Lung (tissue), 12 donors: ENCODE data around the gene GREB1. TPM values are rescaled to one million over a fixed set of nuclear protein-coding genes. Genes with fewer than 3 reads are reported as not detected.

Experiments
- ATAC-seq: fragments of 200-7000 bp; cut with Tn5 transposase; one replicate; pipeline ENCODE4 v1.9.1; 2020; ENCODE audit warnings: moderate number of reproducible peaks; ENCODE audit not compliant: insufficient read depth, low FRiP score
- DNase-seq, 3 donors: peaks; one replicate each; pipeline ENCODE4 v3.0.0-alpha.2; 2013 to 2017
- H3K27ac ChIP-seq, 2 donors: one replicate each; pipeline ENCODE4 v1.5.1; 2013; ENCODE audit warnings: mild to moderate bottlenecking in 2 of 2, moderate library complexity in 2 of 2, control low read depth in 1 of 2, inconsistent platforms in 1 of 2, low read depth in 1 of 2, low read length in 1 of 2
- H3K27me3 ChIP-seq, 3 donors: one replicate each; pipeline ENCODE4 v1.5.1; 2013; ENCODE audit warnings: low read length in 2 of 3; ENCODE audit not compliant: control insufficient read depth in 3 of 3, insufficient read depth in 3 of 3
- H3K36me3 ChIP-seq, 4 donors: one replicate each; pipeline ENCODE4 v1.5.1; 2013; ENCODE audit warnings: low read length in 4 of 4, mild to moderate bottlenecking in 1 of 4, moderate library complexity in 1 of 4; ENCODE audit not compliant: control insufficient read depth in 4 of 4, insufficient read depth in 4 of 4
- H3K4me1 ChIP-seq, 5 donors: one replicate each; pipeline ENCODE4 v1.5.1; 2013; ENCODE audit warnings: low read length in 5 of 5, mild to moderate bottlenecking in 2 of 5, moderate library complexity in 1 of 5; ENCODE audit not compliant: control insufficient read depth in 5 of 5, insufficient read depth in 5 of 5
- H3K4me3 ChIP-seq: one replicate; pipeline ENCODE4 v1.5.1; 2013; ENCODE audit warnings: mild to moderate bottlenecking, control low read depth, moderate library complexity
- H3K9ac ChIP-seq, 2 donors: one replicate each; pipeline ENCODE4 v1.5.1; 2013; ENCODE audit warnings: low read length in 2 of 2, control low read depth in 1 of 2; ENCODE audit not compliant: insufficient read depth in 1 of 2
- H3K9me3 ChIP-seq, 4 donors: one replicate each; pipeline ENCODE4 v1.5.1; 2013; ENCODE audit warnings: low read length in 3 of 4, mild to moderate bottlenecking in 1 of 4, moderate library complexity in 1 of 4; ENCODE audit not compliant: control insufficient read depth in 4 of 4, insufficient read depth in 3 of 4
- WGBS, 2 donors: extraction: QIAGEN DNeasy Blood & Tissue Kit; methylation state at CpG; one replicate each; pipeline ENCODE4 v1.1.7; 2013; 5-methylcytosine and 5-hydroxymethylcytosine counted together
- polyA plus RNA-seq, 2 donors: library from polyadenylated mRNA; stranded (reverse); fragments of 200-250 nt; gene quantifications; one replicate each; pipeline ENCODE4 v1.2.1, GENCODE V29; 2013
- total RNA-seq, 2 donors: library from RNA; depleted of rRNA in 1 of 2; stranded (reverse); fragments of >200 nt in 1 of 2; gene quantifications; one replicate each; pipeline ENCODE4 v1.2.1, GENCODE V29; 2014 to 2021
- TF ChIP-seq, protein P1 (sequence below): IDR thresholded peaks from 2 replicates; pipeline ENCODE4 v1.5.1; 2012; ENCODE audit warnings: mild to moderate bottlenecking; ENCODE audit errors: control extremely low read depth, extremely low read depth
- donor health status: control.
- donor health status: control.
- donor health status: Bipolar disorder and iron deficiency.
- donor health status: healthy.
- donor health status: DM: yes; HTN: yes; CAD: no.

Gene GREB1
- total and polyA plus RNA-seq, 4 donors = 0.23 to 3.3 (median 1.8) TPM

DNA sequence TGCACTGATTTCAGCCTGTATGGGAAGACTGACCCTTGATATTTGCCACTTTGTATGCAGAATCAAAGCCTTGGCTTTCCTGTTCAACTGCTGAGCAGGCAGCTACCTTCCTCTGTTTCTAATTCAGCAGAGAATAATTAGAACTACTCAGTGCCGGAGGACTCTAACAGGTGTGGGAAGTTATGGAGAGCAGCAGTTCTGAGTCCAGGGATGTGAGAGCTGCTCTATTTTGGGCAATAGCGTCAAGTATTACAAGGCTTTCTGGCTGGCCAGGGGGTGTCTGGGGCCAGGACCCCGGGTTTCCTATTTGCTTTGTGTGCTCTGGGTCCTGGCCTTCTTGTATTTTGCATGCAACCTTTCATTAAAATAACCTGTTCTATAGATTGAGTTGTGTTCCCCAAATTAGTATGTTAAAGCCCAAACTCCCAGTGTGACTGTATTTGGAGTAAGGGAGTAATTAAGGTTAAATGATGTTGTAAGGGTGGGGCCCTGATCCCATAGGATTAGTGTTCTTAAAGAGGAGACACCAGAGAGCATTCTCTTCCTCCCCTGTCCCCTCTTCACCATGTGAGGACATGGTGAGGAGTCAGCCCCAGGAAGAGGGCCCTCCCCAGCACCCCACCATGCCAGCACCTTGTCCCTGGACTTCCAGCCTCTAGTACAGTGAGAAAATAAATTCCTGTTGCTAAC lies 141.7 kb downstream of the GREB1 start:
- H3K4me3 ChIP-seq = no peak overlapping the region
- ATAC-seq (no peak), DNase-seq (no peak)
- peaks cover 0 to 5% (median 0%) of the 10 kb centered on the region in 5 donors for H3K4me1 ChIP-seq
- 85 to 91% methylated on average over 3 of the region's 3 CpGs for whole genome bisulfite sequencing, 2 donors
- peaks cover 0 to 11% (median 0%) of the 10 kb centered on the region in 4 donors for H3K9me3 ChIP-seq
- no peak overlapping the region for H3K27ac ChIP-seq
- TF ChIP-seq, protein P1, sequence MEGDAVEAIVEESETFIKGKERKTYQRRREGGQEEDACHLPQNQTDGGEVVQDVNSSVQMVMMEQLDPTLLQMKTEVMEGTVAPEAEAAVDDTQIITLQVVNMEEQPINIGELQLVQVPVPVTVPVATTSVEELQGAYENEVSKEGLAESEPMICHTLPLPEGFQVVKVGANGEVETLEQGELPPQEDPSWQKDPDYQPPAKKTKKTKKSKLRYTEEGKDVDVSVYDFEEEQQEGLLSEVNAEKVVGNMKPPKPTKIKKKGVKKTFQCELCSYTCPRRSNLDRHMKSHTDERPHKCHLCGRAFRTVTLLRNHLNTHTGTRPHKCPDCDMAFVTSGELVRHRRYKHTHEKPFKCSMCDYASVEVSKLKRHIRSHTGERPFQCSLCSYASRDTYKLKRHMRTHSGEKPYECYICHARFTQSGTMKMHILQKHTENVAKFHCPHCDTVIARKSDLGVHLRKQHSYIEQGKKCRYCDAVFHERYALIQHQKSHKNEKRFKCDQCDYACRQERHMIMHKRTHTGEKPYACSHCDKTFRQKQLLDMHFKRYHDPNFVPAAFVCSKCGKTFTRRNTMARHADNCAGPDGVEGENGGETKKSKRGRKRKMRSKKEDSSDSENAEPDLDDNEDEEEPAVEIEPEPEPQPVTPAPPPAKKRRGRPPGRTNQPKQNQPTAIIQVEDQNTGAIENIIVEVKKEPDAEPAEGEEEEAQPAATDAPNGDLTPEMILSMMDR = no peak
- no peak overlapping the region for H3K9ac ChIP-seq
- H3K27me3 ChIP-seq = peaks cover 11 to 30% (median 27%) of the 10 kb centered on the region in 3 donors
- no peaks in the 10 kb centered on the region for H3K36me3 ChIP-seq

DNA sequence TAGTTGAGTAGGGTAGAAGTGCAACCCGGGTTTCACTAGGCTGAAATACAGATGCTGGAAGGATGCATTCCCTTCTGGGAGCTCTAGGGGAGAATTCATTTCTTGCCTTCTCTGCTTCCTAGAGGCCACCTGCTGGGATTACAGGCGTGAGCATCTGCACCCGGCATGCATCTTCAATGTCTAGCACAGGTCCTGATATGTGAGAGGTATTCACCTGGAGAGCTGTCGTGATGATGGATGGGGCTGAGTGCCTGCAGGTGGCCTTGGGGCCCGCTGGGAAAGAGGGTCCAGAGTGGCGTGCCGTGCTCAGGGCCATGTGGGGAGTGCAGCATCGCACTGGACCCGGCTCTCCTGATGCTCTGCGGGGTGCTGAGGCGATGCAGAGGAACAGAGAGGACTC lies 142.8 kb downstream of the GREB1 start:
- Histone ChIP-seq H3K36me3 (no peaks in the 10 kb centered on the region), H3K9me3 (peaks cover 0 to 11% (median 0%) of the 10 kb centered on the region in 4 donors), H3K27me3 (peaks cover 11 to 30% (median 20%) of the 10 kb centered on the region in 3 donors), H3K4me3 (no peak overlapping the region), H3K4me1 (peaks cover 0 to 5% (median 0%) of the 10 kb centered on the region in 5 donors), H3K9ac (no peak overlapping the region), H3K27ac (no peak overlapping the region)
- DNase-seq (no peak), ATAC-seq (no peak)
- TF ChIP-seq, protein P1 = no peak
- 40 to 56% methylated on average over 11 of the region's 11 CpGs for WGBS, 2 donors

DNA sequence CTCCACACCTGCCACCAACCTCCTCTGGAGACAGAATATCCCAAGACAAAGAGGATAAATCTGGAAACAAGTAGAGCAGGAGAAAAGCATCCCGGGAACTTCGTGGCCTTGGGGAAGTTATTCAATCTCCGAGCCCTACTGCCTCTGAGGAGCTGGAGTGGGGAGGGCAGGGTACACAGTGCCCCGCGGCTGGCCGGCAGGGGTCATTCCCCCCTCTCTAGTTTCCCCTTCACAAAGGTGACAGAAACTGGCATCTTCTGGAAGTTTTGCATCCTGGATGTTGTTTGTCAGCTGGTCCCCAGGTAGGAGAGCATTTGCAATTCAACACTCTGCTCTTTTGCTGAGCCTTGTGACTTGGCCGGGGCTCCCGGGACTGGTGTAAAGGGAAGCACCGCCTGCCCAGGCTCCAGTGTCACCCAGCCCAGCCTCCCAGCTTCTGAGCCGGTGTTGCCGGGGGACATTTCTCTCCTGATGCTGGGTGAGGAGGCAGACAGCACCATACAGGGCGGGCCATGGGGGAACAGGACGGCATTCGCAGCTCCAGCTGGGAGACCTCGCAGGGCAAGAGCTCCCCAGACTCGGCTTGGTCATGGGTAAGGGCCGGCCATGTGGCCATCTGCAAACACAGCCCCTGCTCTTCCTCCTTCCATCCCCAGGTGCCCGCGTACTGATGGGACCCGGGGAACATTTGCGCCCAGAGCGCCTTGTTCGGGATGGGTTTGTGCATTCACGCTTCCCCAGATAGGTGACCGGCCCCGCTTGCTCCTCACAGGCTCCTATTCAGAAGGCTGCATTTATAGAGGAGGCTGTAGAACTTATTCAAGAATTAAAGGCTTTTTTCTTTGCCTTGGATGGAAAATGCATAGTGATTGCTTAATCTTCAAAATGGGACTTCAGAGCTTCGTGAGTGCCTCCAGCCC lies 143.6 kb downstream of the GREB1 start:
- Histone ChIP-seq H3K27me3 (peaks cover 11 to 30% (median 19%) of the 10 kb centered on the region in 3 donors), H3K4me1 (peaks cover 0 to 5% (median 0%) of the 10 kb centered on the region in 5 donors), H3K9ac (no peak overlapping the region), H3K27ac (no peak overlapping the region), H3K9me3 (peaks cover 0 to 11% (median 0%) of the 10 kb centered on the region in 4 donors), H3K4me3 (no peak overlapping the region), H3K36me3 (no peaks in the 10 kb centered on the region)
- DNase-seq = no peak
- TF ChIP-seq, protein P1 = no peak
- no peak for ATAC-seq
- 37 to 39% methylated on average over 27 of the region's 27 CpGs for WGBS, 2 donors
